Stomach (tissue), 9 donors: Measurements from ENCODE around the gene FCN3. TPM values are rescaled to one million over a fixed set of nuclear protein-coding genes. Genes with fewer than 3 reads are reported as not detected.

Experiments
- DNase-seq, 2 donors: peaks; one replicate each; pipeline versions ENCODE4 v3.0.0 to v3.0.0-alpha.2; 2013 to 2019
- H3K27ac ChIP-seq, 5 donors: fragments of 200-600 bp in 4 of 5; sonication (generic) in 4 of 5; one replicate each; pipeline ENCODE4 v1.5.1; 2013 to 2019; ENCODE audit warnings: mild to moderate bottlenecking in 1 of 5, moderate library complexity in 1 of 5
- H3K27me3 ChIP-seq, 3 donors: fragments of 200-600 bp; sonication (generic); one replicate each; pipeline ENCODE4 v1.5.1; 2017 to 2019; ENCODE audit warnings: mixed run types in 1 of 3
- H3K36me3 ChIP-seq, 4 donors: fragments of 200-600 bp; sonication (generic); 1 replicate in 3 of 4; 2 replicates in 1 of 4; pipeline ENCODE4 v1.5.1; 2016 to 2019
- H3K4me1 ChIP-seq, 4 donors: fragments of 200-600 bp; sonication (generic); one replicate each; pipeline ENCODE4 v1.5.1; 2016 to 2019
- H3K4me3 ChIP-seq, 4 donors: fragments of 200-600 bp; sonication (generic) in 3 of 4; one replicate each; pipeline ENCODE4 v1.5.1; 2016 to 2019; ENCODE audit warnings: mild to moderate bottlenecking in 1 of 4
- H3K9me3 ChIP-seq, 4 donors: fragments of 200-600 bp; sonication (generic); one replicate each; pipeline ENCODE4 v1.5.1; 2016 to 2019
- EP300 ChIP-seq: sonication (generic); formaldehyde crosslinking; IDR thresholded peaks from one replicate; pipeline ENCODE4 v1.6.1; 2017; ENCODE audit warnings: antibody characterized with exemption
- POLR2A ChIP-seq, 4 donors: fragments of 450-650 bp; IDR thresholded peaks; one replicate each; pipeline ENCODE4 v1.6.1; 2016; ENCODE audit warnings: antibody characterized with exemption in 4 of 4, control low read depth in 2 of 4, mild to moderate bottlenecking in 1 of 4, moderate library complexity in 1 of 4
- POLR2AphosphoS5 ChIP-seq, 3 donors: sonication (generic); formaldehyde crosslinking; IDR thresholded peaks; one replicate each; pipeline ENCODE4 v1.6.1; 2016; ENCODE audit warnings: antibody characterized with exemption in 3 of 3
- WGBS, 5 donors: extraction: QIAGEN DNeasy Blood & Tissue Kit in 3 of 5; methylation state at CpG; one replicate each; pipeline versions ENCODE4 v1.1.5 to v1.1.7; 2013 to 2018; 5-methylcytosine and 5-hydroxymethylcytosine counted together
- intact Hi-C: fragments of 100-400 bp; cut with DNase I; formaldehyde crosslinking; loops from one replicate; pipeline ENCODE4 v1.15.1; 2023; ENCODE audit warnings: low total_unique reads
- polyA plus RNA-seq, 3 donors: library from polyadenylated mRNA; stranded (reverse); fragments of 200-250 nt; gene quantifications; one replicate each; pipeline ENCODE4 v1.2.3, GENCODE V29; 2013
- total RNA-seq, 5 donors: library from RNA; depleted of rRNA; stranded (reverse); fragments of >200 nt; gene quantifications; one replicate each; pipeline versions ENCODE4 v1.1.0 to v1.2.3, GENCODE V29; 2014 to 2016
- TF ChIP-seq, protein P1 (sequence below), 7 experiments: fragments of 450-650 bp in 4 of 7; fragments of 200-600 bp in 3 of 7; sonication (generic) in 3 of 7; IDR thresholded peaks; one replicate each; pipeline ENCODE4 v1.5.1; 2016 to 2019; ENCODE audit warnings: antibody characterized with exemption in 7 of 7, control low read depth in 2 of 7, mild to moderate bottlenecking in 1 of 7
- donor health status: healthy with polysubstance abuse.
- donor health status: Bipolar disorder and iron deficiency.
- donor health status: healthy.

FCN3 gene
- total and polyA plus RNA-seq, 8 donors: 0.55 to 15.2 (median 4.6) TPM; not detected in 2

DNA sequence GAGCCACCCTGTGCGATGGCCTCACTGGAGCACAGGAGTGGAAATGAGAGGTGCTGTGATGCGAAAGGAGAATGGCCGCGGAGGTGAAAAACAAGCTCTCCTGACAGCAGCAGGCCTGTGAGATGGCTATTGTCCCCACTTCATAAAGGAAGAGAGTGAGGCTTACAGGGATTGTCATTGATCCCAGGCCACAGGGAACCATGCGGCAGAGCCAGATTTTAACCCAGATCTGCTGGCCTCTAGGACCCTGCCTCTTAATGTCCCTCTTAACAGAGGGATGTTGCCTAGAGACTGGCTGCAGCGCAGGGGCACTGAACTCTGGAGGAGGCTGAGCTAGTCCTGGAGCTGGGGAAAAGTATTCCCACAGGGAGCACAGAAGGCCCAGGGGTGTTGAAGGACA, 35.9 kb downstream of the FCN3 start:
- intact Hi-C loops: no loop called here
- H3K27ac ChIP-seq: no peak overlapping the region
- 86 to 94% (median 88%) methylated on average over 6 of the region's 6 CpGs for WGBS, 5 donors
- H3K36me3 ChIP-seq: peaks cover 29 to 51% (median 41%) of the 10 kb centered on the region in 4 donors
- no peak overlapping the region for H3K4me3 ChIP-seq
- no peak for DNase-seq
- H3K4me1 ChIP-seq: peaks cover 0 to 31% (median 23%) of the 10 kb centered on the region in 4 donors
- no peaks in the 10 kb centered on the region for H3K9me3 ChIP-seq
- TF ChIP-seq EP300: no peak
- no peak for TF ChIP-seq POLR2A (IDR thresholded peaks at IDR 0.05)
- TF ChIP-seq, protein P1, sequence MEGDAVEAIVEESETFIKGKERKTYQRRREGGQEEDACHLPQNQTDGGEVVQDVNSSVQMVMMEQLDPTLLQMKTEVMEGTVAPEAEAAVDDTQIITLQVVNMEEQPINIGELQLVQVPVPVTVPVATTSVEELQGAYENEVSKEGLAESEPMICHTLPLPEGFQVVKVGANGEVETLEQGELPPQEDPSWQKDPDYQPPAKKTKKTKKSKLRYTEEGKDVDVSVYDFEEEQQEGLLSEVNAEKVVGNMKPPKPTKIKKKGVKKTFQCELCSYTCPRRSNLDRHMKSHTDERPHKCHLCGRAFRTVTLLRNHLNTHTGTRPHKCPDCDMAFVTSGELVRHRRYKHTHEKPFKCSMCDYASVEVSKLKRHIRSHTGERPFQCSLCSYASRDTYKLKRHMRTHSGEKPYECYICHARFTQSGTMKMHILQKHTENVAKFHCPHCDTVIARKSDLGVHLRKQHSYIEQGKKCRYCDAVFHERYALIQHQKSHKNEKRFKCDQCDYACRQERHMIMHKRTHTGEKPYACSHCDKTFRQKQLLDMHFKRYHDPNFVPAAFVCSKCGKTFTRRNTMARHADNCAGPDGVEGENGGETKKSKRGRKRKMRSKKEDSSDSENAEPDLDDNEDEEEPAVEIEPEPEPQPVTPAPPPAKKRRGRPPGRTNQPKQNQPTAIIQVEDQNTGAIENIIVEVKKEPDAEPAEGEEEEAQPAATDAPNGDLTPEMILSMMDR (IDR thresholded peaks at IDR 0.05): no peak
- TF ChIP-seq POLR2AphosphoS5 (IDR thresholded peaks at IDR 0.05): no peak
- H3K27me3 ChIP-seq: no peaks in the 10 kb centered on the region

DNA sequence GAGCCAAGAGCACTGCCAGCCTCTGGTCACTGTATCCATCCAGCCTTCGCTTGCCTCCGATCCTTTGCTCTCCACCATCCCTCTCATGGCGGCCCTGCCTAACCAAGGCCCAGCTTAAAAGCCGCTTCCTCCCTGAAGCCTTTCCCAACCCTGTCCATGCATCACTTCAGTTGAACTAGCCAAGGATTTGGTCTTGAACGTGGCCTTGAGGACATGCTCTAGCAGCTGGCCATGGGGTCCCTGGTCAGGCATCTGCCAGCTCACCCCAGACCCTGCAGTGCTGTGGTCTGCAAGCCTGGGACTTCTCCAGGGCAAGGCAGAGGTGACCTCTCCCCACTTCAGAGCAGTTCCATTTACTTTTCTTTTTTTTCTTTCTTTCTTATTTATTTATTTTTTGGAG, 37.9 kb downstream of the FCN3 start:
- TF ChIP-seq, protein P1 (IDR thresholded peaks at IDR 0.05): no peak
- TF ChIP-seq POLR2A (IDR thresholded peaks at IDR 0.05) (no peak), POLR2AphosphoS5 (IDR thresholded peaks at IDR 0.05) (no peak), EP300 (no peak)
- Histone ChIP-seq H3K4me1 (peaks cover 0 to 18% (median 15%) of the 10 kb centered on the region in 4 donors), H3K27me3 (no peaks in the 10 kb centered on the region), H3K27ac (no peak overlapping the region), H3K36me3 (peaks cover 49 to 71% (median 61%) of the 10 kb centered on the region in 4 donors), H3K9me3 (no peaks in the 10 kb centered on the region), H3K4me3 (no peak overlapping the region)
- no peak for DNase-seq
- intact Hi-C loops: no loop called here
- 91 to 96% (median 93%) methylated on average over 5 of the region's 5 CpGs for WGBS, 5 donors

DNA sequence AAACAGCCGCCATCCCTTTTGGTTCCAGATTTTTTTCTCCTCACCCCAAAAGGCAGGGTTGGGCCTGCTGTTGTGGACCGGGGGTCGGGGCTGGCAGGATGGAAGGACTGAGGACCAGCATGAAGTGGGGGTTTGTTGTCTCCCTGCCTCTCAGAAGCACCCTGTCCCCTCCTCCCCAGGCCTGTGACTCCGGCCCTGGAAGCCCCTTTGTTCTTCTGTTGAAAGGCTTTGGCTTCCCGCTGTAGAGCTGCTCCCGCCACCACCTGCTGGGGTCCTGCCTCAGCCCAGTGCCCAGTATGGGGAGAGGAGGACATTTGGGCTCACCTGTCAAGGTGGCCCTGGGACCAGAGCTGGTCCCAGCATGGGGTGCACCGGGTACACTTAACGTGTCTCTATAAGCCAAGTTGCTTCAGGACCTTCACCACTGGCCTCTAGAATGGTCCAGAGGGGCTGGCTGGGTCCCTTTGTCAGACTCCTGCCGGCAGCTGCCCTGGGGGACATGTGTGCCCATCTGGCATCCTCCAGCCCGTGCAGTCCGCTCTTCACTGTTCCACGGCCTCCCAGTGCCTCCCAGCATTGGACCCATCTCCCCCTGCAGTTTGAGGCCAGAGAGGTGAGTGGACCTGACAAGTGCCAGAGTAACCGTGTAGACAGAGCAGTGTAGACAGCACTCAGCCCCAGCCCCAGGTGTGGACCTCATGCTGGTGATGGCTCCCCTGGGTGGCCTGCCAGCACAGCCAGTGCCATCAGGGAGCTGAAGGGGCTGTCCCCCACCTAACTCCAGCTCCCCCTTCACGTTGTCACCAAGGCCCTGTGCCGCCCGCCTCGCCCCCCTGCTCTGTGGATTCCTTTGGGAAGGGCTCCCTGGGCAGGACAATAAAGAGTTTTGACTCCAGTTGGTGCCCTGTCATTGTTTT, 38.9 kb downstream of the FCN3 start:
- Histone ChIP-seq H3K27me3 (no peaks in the 10 kb centered on the region), H3K36me3 (peaks cover 54 to 80% (median 71%) of the 10 kb centered on the region in 4 donors), H3K27ac (no peak overlapping the region), H3K9me3 (no peaks in the 10 kb centered on the region), H3K4me1 (peaks cover 0 to 12% (median 10%) of the 10 kb centered on the region in 4 donors), H3K4me3 (no peak overlapping the region)
- TF ChIP-seq, protein P1 (IDR thresholded peaks at IDR 0.05): no peak
- TF ChIP-seq POLR2AphosphoS5 (IDR thresholded peaks at IDR 0.05) (no peak), EP300 (no peak), POLR2A (IDR thresholded peaks at IDR 0.05) (no peak)
- intact Hi-C loops: no loop called here
- no peak for DNase-seq
- WGBS, 5 donors: 88 to 94% (median 91%) methylated on average over 12 to 17 of the region's 17 CpGs

DNA sequence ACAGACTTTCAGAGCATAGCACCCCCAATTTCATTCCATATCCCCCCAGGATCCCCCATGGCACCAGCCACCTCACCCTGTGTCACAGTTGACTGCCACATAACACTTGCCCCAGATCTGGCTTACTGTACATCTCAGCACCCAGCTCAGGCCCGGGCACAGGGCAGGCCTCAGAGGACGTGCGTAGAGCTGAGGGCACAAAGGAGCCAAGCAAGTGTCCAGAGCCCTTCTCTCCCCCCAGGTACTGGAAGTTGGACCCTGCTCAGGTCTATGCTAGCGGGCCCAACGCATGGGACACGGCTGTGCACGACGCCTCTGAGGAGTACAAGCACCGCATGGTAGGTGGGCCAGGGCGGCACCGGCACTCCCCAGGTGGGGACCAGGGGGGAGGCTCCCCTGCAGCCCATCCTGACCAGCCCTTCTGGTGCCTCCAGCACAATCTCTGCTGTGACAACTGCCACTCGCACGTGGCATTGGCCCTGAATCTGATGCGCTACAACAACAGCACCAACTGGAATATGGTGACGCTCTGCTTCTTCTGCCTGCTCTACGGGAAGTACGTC, 40.8 kb downstream of the FCN3 start:
- Histone ChIP-seq H3K36me3 (peaks cover 54 to 90% (median 85%) of the 10 kb centered on the region in 4 donors), H3K27ac (no peak overlapping the region), H3K4me1 (peaks cover 0 to 17% (median 7%) of the 10 kb centered on the region in 4 donors), H3K27me3 (no peaks in the 10 kb centered on the region), H3K4me3 (no peak overlapping the region), H3K9me3 (no peaks in the 10 kb centered on the region)
- WGBS, 5 donors: 88 to 94% (median 93%) methylated on average over 3 to 17 of the region's 17 CpGs
- no peak for TF ChIP-seq EP300
- TF ChIP-seq, protein P1 (IDR thresholded peaks at IDR 0.05): no peak
- no peak for TF ChIP-seq POLR2A (IDR thresholded peaks at IDR 0.05)
- no peak for TF ChIP-seq POLR2AphosphoS5 (IDR thresholded peaks at IDR 0.05)
- intact Hi-C loops: no loop called here
- DNase-seq: no peak
